Thyroid gland (tissue), 4 donors: ENCODE measurements around the gene PRAMEF12. TPM values are rescaled to one million over a fixed set of nuclear protein-coding genes. Genes with fewer than 3 reads are reported as not detected.

Source experiments
- DNase-seq, 2 donors: peaks; one replicate each; pipeline ENCODE4 v3.0.0-alpha.2; 2019
- H3K27ac ChIP-seq, 3 donors: fragments of 200-600 bp; sonication (generic); 1 replicate in 2 of 3; 2 replicates in 1 of 3; pipeline ENCODE4 v1.5.1; 2016 to 2019; ENCODE audit warnings: mild to moderate bottlenecking in 1 of 3, moderate library complexity in 1 of 3
- H3K27me3 ChIP-seq: fragments of 200-600 bp; sonication (generic); one replicate; pipeline ENCODE4 v1.5.1; 2019
- H3K36me3 ChIP-seq, 2 donors: fragments of 200-600 bp; sonication (generic); one replicate each; pipeline ENCODE4 v1.5.1; 2016 to 2019
- H3K4me1 ChIP-seq, 2 donors: fragments of 200-600 bp; sonication (generic); one replicate each; pipeline ENCODE4 v1.5.1; 2017 to 2019
- H3K4me3 ChIP-seq, 3 donors: fragments of 200-600 bp; sonication (generic); replicated peaks in 1 of 3; 1 replicate in 2 of 3; 2 replicates in 1 of 3; pipeline ENCODE4 v1.5.1; 2016; ENCODE audit warnings: mild to moderate bottlenecking in 1 of 3
- H3K9me3 ChIP-seq: fragments of 200-600 bp; sonication (generic); one replicate; pipeline ENCODE4 v1.5.1; 2017
- POLR2A ChIP-seq, 2 donors: fragments of 450-650 bp; IDR thresholded peaks; one replicate each; pipeline ENCODE4 v1.6.1; 2017; ENCODE audit warnings: antibody characterized with exemption in 2 of 2, mild to moderate bottlenecking in 2 of 2, moderate library complexity in 1 of 2
- whole genome bisulfite sequencing, 2 donors: methylation state at CpG; one replicate each; pipeline ENCODE4 v1.1.5; 2017; 5-methylcytosine and 5-hydroxymethylcytosine counted together
- intact Hi-C: fragments of 100-400 bp; cut with DNase I; formaldehyde crosslinking; loops from one replicate; pipeline ENCODE4 v1.15.1; 2023
- total RNA-seq, 4 donors: library from RNA; depleted of rRNA; stranded (reverse); fragments of >200 nt; gene quantifications; one replicate each; pipeline ENCODE4 v1.2.3, GENCODE V29; 2016
- TF ChIP-seq, protein P1 (sequence below), 6 experiments: fragments of 200-600 bp in 3 of 6; fragments of 450-650 bp in 3 of 6; sonication (generic) in 3 of 6; IDR thresholded peaks; one replicate each; pipeline ENCODE4 v1.5.1; 2016 to 2019; ENCODE audit warnings: antibody characterized with exemption in 6 of 6, mild to moderate bottlenecking in 2 of 6, inconsistent platforms in 1 of 6, moderate library complexity in 1 of 6

The PRAMEF12 gene
- total RNA-seq, 4 donors from 2014 or later = not detected

DNA sequence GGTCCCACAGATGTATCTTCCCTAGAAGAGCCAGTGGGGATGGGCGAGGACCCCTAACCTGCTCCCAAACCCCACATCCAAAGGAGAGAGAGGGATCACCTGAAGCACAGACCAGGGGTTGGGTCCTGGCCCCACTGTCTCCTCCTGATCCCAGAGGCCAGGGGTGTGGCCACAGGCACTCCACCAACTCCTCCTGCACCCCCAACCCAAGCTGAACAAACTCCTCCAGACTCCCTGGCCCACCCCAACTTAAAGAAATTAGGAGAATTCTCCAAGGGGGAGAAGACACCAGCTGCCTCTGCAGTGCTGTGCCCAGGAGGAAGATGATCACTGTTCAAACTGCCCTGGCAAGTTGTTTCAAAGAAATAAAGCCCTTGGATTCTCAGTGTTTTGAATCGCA is 4.5 kb upstream of the PRAMEF12 start:
- 66 to 93% methylated on average over 2 of the region's 2 CpGs for WGBS, 2 donors
- no peak for DNase-seq
- intact Hi-C loops = no loop called here
- Histone ChIP-seq H3K36me3 (no peaks in the 10 kb centered on the region), H3K4me1 (no peaks in the 10 kb centered on the region), H3K27ac (no peak overlapping the region), H3K4me3 (no peak overlapping the region), H3K9me3 (no peaks in the 10 kb centered on the region), H3K27me3 (no peaks in the 10 kb centered on the region)
- TF ChIP-seq, protein P1, sequence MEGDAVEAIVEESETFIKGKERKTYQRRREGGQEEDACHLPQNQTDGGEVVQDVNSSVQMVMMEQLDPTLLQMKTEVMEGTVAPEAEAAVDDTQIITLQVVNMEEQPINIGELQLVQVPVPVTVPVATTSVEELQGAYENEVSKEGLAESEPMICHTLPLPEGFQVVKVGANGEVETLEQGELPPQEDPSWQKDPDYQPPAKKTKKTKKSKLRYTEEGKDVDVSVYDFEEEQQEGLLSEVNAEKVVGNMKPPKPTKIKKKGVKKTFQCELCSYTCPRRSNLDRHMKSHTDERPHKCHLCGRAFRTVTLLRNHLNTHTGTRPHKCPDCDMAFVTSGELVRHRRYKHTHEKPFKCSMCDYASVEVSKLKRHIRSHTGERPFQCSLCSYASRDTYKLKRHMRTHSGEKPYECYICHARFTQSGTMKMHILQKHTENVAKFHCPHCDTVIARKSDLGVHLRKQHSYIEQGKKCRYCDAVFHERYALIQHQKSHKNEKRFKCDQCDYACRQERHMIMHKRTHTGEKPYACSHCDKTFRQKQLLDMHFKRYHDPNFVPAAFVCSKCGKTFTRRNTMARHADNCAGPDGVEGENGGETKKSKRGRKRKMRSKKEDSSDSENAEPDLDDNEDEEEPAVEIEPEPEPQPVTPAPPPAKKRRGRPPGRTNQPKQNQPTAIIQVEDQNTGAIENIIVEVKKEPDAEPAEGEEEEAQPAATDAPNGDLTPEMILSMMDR (IDR thresholded peaks at IDR 0.05) = no peak
- TF ChIP-seq POLR2A (IDR thresholded peaks at IDR 0.05) = no peak

DNA sequence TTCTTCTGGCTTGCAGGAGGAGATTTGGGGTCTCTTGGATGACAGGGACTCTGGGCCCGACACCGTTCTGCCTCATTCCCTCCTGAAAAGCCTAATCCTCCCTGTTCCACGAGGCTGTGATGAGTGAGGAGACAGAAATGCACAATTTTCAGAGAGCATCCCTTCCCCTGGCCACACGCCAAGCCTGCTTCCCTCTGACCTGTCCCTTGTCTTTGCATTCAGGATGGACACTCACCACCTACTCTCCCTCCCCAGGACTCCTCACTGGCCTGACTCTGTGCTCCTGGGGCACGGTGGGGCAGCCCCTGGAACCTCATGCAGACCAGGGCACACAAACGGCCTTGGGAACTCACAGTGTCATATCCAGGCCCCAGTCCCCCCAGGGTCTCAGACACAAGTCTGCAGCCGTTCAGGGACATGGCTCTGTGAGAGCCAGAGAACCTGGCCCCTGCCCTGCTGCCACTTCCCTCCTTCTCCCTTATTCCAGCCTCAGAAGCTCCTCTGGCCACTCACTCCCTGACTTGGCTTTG is 3.5 kb upstream of the PRAMEF12 start:
- DNase-seq = no peak
- Histone ChIP-seq H3K4me3 (no peak overlapping the region), H3K4me1 (no peaks in the 10 kb centered on the region), H3K36me3 (no peaks in the 10 kb centered on the region), H3K27me3 (no peaks in the 10 kb centered on the region), H3K9me3 (no peaks in the 10 kb centered on the region), H3K27ac (no peak overlapping the region)
- TF ChIP-seq POLR2A (IDR thresholded peaks at IDR 0.05) = no peak
- TF ChIP-seq, protein P1 (IDR thresholded peaks at IDR 0.05) = no peak
- intact Hi-C loops = no loop called here
- 64 to 80% methylated on average over 6 to 7 of the region's 7 CpGs for WGBS, 2 donors

DNA sequence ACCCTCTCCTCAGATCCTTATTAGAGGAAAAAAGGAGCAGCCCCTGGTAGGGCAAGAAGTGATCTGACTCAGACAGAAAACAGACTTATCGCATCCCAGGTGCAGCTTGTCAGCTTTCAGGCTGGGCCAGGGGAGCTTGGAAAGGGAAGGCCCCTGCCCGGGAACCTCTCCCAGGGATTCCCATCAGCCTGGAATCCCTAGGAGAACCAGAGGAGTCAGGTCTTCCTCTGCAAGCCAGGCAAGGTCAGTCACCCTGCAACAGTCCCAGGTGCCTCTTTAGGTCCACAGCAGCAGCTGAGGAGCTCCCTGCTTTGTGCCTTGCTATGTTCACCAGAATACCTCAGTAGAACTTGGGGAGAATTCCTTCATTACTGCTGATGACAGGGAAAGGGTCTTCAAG is 2.9 kb upstream of the PRAMEF12 start:
- no peaks in the 10 kb centered on the region for H3K4me1 ChIP-seq
- 70 to 89% methylated on average over 2 of the region's 2 CpGs for WGBS, 2 donors
- no peak overlapping the region for H3K27ac ChIP-seq
- no peak for TF ChIP-seq POLR2A (IDR thresholded peaks at IDR 0.05)
- TF ChIP-seq, protein P1 (IDR thresholded peaks at IDR 0.05) = no peak
- intact Hi-C loops = no loop called here
- no peak overlapping the region for H3K4me3 ChIP-seq
- no peaks in the 10 kb centered on the region for H3K36me3 ChIP-seq
- H3K27me3 ChIP-seq = no peaks in the 10 kb centered on the region
- no peak for DNase-seq
- no peaks in the 10 kb centered on the region for H3K9me3 ChIP-seq

DNA sequence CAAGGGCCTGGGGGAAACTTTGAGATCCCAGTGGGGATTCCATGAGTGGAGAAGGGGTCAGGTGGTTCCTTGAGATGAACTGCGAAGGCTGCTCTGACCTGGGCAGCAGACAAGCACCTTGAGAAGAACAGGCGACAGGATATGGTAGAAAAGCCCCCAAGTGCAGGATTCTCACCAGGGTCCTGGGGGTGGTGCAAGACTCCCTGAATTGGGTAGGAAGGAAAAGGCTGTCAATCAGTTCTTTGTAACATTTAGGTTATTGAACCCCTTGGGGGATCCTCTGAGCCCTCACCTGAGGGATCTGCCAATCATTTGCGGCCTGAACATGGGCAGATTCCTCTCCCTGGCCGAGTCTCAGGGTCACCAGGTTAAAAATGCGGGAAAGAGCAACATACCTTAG is 2.4 kb upstream of the PRAMEF12 start:
- H3K36me3 ChIP-seq = no peaks in the 10 kb centered on the region
- H3K9me3 ChIP-seq = no peaks in the 10 kb centered on the region
- WGBS, 2 donors = 74 to 84% methylated on average over 5 of the region's 5 CpGs
- H3K27me3 ChIP-seq = no peaks in the 10 kb centered on the region
- DNase-seq = no peak
- no peak for TF ChIP-seq POLR2A (IDR thresholded peaks at IDR 0.05)
- TF ChIP-seq, protein P1 (IDR thresholded peaks at IDR 0.05) = no peak
- H3K4me1 ChIP-seq = no peaks in the 10 kb centered on the region
- intact Hi-C loops = no loop called here
- H3K4me3 ChIP-seq = no peak overlapping the region
- H3K27ac ChIP-seq = no peak overlapping the region

DNA sequence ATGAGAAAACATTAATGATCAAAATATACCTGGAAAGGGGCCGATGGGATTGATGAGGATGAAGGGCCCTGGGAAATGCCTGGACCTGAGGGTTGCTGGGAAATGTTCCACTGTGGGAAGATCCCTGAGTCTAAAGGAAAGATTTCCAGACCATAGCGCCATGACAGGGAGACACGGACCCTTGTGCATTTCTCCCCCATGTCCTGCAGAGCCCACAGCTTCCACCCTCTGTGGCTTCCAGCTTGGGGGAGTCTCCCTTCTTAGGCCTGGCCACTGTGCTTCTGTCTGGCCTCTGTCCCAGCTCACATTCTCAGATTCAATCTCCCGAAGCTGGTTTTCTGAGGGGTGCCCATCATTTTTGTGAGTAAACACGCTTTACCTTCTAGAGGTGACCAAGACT is 1.0 kb upstream of the PRAMEF12 start:
- TF ChIP-seq POLR2A (IDR thresholded peaks at IDR 0.05) = no peak
- Histone ChIP-seq H3K4me1 (no peaks in the 10 kb centered on the region), H3K36me3 (no peaks in the 10 kb centered on the region), H3K4me3 (no peak overlapping the region), H3K9me3 (no peaks in the 10 kb centered on the region), H3K27me3 (no peaks in the 10 kb centered on the region), H3K27ac (no peak overlapping the region)
- 86 to 92% methylated on average over 5 of the region's 5 CpGs for WGBS, 2 donors
- intact Hi-C loops = no loop called here
- no peak for DNase-seq
